HEK293 (cell line): ENCODE results near the gene MAP1S.

Experiments used
- BCL11A ChIP-seq: fragments of 450-650 bp; formaldehyde crosslinking; IDR thresholded peaks from 2 replicates; pipeline ENCODE4 v1.5.1; 2016; ENCODE audit warnings: low read depth, missing biosample characterization, missing genetic modification characterization
- SP3 ChIP-seq: fragments of 450-650 bp; formaldehyde crosslinking; IDR thresholded peaks from 2 replicates; pipeline ENCODE4 v1.5.1; 2016; ENCODE audit warnings: missing biosample characterization, missing genetic modification characterization
- TF ChIP-seq, protein P1 (sequence below): fragments of 450-650 bp; formaldehyde crosslinking; IDR thresholded peaks from 2 replicates; pipeline ENCODE4 v1.5.1; 2016; ENCODE audit warnings: missing biosample characterization, missing genetic modification characterization
- TF ChIP-seq, protein P2 (sequence below): fragments of 450-650 bp; formaldehyde crosslinking; IDR thresholded peaks from 2 replicates; pipeline ENCODE4 v1.5.1; 2016; ENCODE audit warnings: missing biosample characterization, missing genetic modification characterization, low read depth
- TF ChIP-seq, protein P3 (sequence below): fragments of 450-650 bp; formaldehyde crosslinking; IDR thresholded peaks from 2 replicates; pipeline ENCODE4 v1.5.1; 2016; ENCODE audit warnings: missing biosample characterization, missing genetic modification characterization

DNA sequence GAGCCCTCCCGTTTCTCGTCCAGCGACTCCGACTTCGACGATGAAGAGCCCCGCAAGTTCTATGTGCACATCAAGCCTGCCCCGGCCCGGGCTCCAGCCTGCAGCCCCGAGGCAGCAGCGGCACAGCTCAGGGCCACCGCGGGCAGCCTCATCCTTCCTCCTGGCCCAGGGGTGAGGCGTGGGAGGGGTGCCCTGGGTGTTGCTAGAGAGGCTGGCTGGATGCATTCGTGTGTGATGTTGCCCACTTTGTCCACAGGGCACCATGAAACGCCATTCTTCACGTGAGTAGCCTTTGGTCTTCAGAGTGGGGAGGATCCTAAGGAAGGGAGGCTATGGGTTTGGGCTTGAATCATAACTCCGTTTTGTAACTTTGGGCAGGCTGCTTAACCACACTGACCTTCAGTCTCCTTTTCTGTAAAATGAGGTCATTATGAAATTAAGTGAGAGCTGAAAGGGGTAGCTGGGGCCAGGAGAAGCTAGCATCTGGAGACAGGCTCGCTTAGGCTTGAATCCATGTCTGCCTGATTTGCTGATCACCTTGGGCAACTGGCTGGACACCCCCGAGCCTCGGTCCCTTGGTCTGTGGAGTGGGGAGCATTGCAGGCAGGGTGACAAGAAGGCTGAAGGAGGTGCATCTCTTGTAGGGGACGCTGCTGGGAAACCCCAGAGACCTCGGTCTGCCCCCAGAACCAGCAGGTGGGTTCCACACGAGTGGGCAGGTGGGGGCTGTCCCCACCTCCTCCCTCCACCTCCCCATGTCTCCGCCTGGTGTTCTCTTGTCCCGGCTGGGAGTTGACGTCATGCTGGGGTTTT lies 56.9 kb downstream of the MAP1S start:
- TF ChIP-seq BCL11A (tag by site-specific recombination): no peak
- no peak for TF ChIP-seq SP3 (tag by site-specific recombination)
- TF ChIP-seq, protein P1, sequence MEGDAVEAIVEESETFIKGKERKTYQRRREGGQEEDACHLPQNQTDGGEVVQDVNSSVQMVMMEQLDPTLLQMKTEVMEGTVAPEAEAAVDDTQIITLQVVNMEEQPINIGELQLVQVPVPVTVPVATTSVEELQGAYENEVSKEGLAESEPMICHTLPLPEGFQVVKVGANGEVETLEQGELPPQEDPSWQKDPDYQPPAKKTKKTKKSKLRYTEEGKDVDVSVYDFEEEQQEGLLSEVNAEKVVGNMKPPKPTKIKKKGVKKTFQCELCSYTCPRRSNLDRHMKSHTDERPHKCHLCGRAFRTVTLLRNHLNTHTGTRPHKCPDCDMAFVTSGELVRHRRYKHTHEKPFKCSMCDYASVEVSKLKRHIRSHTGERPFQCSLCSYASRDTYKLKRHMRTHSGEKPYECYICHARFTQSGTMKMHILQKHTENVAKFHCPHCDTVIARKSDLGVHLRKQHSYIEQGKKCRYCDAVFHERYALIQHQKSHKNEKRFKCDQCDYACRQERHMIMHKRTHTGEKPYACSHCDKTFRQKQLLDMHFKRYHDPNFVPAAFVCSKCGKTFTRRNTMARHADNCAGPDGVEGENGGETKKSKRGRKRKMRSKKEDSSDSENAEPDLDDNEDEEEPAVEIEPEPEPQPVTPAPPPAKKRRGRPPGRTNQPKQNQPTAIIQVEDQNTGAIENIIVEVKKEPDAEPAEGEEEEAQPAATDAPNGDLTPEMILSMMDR (tag by site-specific recombination): no peak
- TF ChIP-seq, protein P2, sequence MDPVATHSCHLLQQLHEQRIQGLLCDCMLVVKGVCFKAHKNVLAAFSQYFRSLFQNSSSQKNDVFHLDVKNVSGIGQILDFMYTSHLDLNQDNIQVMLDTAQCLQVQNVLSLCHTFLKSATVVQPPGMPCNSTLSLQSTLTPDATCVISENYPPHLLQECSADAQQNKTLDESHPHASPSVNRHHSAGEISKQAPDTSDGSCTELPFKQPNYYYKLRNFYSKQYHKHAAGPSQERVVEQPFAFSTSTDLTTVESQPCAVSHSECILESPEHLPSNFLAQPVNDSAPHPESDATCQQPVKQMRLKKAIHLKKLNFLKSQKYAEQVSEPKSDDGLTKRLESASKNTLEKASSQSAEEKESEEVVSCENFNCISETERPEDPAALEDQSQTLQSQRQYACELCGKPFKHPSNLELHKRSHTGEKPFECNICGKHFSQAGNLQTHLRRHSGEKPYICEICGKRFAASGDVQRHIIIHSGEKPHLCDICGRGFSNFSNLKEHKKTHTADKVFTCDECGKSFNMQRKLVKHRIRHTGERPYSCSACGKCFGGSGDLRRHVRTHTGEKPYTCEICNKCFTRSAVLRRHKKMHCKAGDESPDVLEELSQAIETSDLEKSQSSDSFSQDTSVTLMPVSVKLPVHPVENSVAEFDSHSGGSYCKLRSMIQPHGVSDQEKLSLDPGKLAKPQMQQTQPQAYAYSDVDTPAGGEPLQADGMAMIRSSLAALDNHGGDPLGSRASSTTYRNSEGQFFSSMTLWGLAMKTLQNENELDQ (tag by site-specific recombination): no peak
- TF ChIP-seq, protein P3, sequence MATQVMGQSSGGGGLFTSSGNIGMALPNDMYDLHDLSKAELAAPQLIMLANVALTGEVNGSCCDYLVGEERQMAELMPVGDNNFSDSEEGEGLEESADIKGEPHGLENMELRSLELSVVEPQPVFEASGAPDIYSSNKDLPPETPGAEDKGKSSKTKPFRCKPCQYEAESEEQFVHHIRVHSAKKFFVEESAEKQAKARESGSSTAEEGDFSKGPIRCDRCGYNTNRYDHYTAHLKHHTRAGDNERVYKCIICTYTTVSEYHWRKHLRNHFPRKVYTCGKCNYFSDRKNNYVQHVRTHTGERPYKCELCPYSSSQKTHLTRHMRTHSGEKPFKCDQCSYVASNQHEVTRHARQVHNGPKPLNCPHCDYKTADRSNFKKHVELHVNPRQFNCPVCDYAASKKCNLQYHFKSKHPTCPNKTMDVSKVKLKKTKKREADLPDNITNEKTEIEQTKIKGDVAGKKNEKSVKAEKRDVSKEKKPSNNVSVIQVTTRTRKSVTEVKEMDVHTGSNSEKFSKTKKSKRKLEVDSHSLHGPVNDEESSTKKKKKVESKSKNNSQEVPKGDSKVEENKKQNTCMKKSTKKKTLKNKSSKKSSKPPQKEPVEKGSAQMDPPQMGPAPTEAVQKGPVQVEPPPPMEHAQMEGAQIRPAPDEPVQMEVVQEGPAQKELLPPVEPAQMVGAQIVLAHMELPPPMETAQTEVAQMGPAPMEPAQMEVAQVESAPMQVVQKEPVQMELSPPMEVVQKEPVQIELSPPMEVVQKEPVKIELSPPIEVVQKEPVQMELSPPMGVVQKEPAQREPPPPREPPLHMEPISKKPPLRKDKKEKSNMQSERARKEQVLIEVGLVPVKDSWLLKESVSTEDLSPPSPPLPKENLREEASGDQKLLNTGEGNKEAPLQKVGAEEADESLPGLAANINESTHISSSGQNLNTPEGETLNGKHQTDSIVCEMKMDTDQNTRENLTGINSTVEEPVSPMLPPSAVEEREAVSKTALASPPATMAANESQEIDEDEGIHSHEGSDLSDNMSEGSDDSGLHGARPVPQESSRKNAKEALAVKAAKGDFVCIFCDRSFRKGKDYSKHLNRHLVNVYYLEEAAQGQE (tag by site-specific recombination): no peak
